CD4-positive, alpha-beta T cell treated with Interleukin-17A for 1 hour (primary cell): ENCODE data around the gene TSPAN5.

Source experiments
- DNase-seq: peaks from one replicate; pipeline ENCODE4 v3.0.0-alpha.2; 2020

The TSPAN5 gene

DNA sequence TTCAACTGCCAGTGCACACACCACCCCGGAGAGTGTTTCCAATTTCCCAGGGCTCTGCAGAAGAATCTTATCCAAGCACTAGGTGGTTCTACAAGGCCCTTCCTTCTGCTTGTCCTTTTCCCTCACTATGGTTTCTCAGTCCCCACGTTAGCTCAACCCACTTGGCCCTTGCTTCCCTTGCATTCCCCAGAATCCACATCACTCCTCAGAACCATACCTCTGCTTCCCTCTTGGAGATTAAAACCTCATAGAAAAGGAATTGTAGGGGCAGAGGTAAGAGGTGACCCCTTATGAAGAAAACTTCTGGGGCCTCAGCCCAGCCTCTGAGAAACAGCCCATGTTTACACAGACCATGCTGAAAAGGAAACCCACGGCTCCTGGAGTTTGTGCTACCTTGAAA is 42.4 kb downstream of the TSPAN5 start:
- no peak for DNase-seq

GRCh38 chr4:98614662-98615061 is 43.7 kb downstream of the TSPAN5 start:
- no peak for DNase-seq

GRCh38 chr4:98614094-98614493 is 44.3 kb downstream of the TSPAN5 start:
- no peak for DNase-seq

DNA sequence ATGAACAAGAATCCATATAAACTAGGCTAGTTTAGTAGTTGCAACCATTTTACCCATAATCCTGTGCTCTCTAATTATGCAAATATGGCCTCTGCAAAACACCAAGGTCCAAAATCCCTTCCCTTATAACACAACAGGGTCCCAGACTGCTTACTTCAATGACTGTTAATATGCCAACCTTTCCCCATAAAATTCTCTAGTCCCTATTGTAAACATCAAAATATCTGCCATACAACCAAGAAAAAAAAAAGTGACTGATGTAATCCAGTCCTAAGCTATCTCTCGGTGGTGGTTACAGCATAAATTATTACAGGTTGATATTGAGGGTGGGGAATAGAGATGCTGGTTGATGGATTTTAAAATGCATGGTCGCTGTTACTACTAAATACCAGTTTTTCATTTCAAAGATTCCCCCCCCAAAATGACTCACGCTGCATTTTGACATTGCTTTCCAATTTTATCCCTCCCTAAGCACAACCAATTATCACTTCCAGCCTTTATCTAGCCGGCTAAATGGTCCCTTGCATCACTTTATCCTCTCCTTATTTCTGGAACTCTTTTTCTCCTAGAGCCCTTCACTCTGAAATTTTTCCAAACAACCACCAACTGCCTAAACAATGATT is 44.8 kb downstream of the TSPAN5 start:
- DNase-seq, result no peak

DNA sequence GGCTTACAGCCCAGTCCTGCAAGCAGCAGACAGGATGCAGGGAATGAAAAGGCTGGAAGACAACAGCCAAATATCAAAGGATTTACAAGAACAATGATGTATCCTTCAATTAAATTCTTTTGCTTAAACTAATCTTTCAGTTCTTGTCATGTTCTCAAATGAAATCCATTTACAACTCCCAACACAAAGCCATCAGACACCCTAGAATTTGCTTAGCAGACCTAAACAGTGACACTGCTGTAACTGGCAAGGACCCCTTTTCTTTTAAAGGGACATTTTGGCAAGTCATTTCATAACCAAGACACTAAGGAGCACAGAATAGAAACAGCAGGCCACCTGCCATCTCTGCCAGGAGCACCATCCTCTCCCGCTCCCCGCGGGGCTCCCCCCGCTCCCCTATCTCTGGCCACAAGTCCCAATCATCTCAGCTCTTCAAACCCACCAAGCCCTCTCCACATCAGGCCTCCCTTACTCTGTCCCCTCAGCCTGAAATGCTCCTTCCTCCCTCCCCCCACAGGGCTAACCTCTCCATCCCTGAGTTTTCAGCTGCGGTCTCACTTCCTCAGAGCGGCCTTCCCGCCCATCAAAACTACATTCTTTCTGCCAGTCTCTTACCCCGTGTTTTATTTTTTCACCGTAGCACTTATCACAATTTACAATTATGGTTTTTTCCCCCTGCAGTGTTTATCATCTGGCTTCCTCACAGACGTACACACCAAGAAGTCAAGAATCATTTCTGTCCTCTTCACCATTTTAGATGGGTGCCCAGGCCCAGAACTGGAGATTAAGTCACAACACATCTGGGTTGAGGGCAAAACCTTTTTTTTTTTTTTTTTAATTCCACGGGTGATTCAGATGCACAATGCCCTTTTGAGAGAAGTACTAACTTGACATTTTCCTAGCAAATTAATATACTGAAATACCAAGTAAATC is 45.8 kb downstream of the TSPAN5 start:
- DNase-seq, result no peak

- no peak for DNase-seq
These were observed 46.6 kb downstream of the TSPAN5 start for GRCh38 chr4:98611677-98612317.

DNA sequence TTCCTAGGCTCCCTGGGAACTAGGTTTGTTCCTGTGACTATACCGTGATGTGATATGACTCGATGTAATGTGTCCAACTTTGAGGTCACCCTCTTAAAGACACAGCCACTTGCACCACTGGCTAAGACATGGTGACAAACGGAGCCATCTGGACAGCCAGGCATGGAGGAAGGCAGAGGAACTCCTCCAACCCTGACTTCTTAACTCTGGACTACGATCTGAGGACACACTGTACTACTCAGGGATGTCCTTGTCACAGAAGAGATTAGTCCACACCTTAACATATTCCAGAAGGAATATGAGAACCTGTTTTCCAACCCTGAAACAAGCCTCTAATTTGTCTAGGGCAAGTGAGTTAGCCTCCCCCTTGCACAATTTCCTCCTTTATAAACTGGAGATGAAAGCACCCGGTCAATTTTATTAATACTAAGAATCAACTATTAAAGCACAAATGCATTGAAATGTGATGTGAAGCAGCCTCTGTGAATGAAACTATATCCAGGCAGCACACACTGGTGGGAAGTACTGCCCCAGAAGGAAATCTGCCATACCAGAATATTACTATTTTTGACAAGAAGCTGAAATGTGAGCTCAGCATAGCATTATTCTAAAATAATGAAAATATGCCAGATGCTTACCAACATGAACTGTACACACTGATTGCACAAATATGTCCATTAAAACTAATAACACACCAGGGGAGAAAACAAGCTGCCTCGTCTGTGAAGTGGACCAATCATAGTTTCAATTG is 47.3 kb downstream of the TSPAN5 start:
- no peak for DNase-seq

DNA sequence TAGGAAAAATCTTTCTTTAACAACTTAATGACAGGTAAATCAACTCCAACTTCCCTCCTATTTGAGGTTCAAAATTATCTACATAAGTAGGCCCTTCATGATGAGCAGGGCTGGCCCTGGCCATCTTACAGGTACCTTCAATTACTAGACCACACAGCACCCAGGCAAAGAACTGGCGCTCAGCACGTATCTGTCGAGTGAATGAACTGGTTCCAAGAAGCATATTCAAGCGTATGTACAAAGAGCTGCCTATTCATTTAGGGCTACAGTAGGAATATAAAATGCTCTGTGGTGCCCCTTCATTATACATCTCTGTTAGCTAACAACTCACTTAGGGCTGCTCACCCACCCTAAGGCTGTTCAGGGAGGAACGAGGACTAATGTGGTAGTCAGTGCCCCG is 48.0 kb downstream of the TSPAN5 start:
- DNase-seq, result no peak

DNA sequence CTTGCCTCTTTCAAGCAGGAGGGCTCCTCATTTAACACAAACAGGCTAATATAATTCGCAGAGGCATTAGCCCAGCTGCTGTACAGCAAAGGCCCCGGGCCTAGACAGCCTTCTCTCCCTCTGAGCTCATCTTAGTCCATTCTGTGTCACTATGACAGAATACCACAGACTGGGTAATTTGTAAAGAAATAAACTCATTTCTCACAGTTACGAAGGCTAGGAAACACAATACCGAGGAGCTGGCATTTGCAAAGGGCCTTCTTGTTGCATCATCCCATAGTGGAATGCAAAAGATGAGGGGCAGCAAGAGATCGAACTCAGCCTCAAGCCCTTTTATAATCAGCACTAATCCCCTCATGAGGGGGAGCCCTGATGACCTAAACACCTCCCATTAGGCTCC is 48.5 kb downstream of the TSPAN5 start:
- DNase-seq, result no peak

DNA sequence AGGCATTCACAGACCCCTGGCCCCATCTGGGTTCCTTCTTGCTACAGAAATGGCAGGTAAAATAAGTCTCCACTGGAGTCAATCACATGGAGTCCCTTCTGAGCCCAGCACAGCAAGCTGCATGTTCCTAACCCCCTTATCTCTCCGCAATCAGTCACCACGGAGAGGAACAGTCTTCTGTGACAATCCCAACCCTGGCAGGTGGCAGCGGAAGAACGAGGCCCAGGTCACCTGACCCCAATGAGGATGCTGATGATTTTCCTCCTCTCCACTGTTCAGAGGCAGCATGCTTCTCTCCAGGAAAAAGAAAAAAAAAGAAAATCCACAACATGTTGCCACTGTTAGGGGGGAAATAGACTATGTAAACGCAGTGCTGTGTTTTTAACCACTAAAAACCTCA is 50.1 kb downstream of the TSPAN5 start:
- no peak for DNase-seq

DNA sequence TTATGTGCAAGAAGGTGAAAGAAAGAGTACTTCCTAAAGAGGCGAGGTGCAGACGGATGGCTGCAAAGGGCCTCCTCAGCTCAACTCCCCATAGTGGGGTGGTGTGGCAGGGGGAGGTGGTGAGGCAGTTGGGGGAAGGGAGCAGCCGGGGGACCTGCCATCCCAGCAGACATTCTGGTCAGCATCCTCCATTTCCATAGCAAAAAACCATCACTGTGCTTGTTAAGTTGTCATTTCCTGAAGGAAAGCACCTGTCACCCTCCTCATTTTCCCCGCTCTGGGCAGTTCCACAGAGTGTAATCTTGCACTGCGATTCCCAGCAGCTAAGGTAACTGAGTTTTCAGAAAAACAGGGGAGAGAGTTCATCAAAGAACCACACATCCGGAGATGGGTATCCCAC is 51.5 kb downstream of the TSPAN5 start:
- no peak for DNase-seq

- no peak for DNase-seq
These were observed 53.2 kb downstream of the TSPAN5 start for GRCh38 chr4:98605216-98605615.

GRCh38 chr4:98604723-98605122 is 53.7 kb downstream of the TSPAN5 start:
- no peak for DNase-seq

- peak; percentile 11 for DNase-seq
These were observed 54.5 kb downstream of the TSPAN5 start for GRCh38 chr4:98603683-98604521.

- no peak for DNase-seq
These were observed 56.1 kb downstream of the TSPAN5 start for GRCh38 chr4:98602270-98602669.

GRCh38 chr4:98601708-98602107 is 56.7 kb downstream of the TSPAN5 start:
- peak; percentile 31 for DNase-seq

DNA sequence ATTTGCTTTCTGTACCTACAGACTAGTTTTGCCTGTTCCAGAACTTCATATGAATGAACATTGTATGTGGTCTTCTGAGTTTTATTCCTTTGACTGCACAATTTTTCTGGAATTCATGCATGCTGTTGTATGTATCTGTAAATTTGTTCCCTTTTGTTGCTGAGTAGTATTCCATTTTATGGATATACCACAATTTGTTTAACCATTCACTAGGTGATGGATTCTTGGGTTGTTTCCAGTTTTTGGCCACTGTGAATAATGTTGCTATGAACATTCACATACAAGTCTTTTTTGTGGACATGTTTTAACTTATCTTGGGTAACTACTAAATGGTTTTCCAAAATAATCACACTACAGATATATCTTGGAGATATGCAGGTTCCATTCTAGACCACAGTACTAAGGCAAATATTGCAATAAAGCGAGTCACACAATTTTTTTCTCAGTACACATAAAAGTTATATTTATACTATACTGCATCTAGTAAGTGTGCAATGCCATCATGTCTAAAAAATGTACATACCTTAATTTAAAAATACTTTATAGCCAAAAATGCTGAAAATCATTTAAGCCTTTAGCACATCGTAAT is 58.7 kb downstream of the TSPAN5 start:
- DNase-seq, result no peak

GRCh38 chr4:98586962-98587354 is 71.5 kb downstream of the TSPAN5 start:
- no peak for DNase-seq

GRCh38 chr4:98586291-98586961 is 72.0 kb downstream of the TSPAN5 start:
- DNase-seq, result no peak

DNA sequence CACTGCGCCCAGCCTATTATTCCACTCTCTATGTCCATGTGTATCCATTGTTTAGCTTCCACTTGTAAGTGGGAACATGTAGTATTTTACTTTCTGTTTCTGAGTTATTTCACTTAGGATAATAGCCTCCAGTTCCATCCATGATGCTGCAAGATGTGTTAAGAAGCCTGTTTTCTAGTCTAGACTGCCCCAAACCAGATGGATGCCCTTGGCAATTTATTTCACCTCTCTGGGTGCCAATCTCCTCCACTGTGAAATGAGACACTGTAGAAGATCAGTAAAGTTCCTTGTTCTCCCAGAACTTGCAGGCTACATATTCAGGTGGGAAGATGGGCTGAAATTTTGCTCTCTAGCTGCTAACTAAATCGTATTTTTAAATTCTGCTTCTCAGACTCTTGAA is 72.8 kb downstream of the TSPAN5 start:
- no peak for DNase-seq

DNA sequence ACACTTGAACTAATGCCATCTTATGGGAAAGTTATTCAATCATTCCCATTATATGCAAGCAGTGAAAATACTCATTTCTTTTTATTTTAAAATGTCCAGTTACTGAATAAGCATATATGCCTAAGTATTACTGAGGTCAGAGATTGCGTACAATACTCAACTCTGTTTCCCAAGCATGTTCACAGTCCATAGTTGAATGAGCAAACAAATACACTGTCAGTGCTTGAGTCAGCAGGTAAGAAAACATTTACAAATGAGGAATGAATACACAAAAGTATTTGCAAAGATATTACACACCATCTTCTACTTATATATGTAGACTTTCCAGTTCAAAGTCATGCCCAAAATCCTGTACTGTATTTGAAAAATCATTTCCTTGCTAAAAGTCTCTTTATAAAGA is 74.1 kb downstream of the TSPAN5 start:
- DNase-seq, result no peak
